GM18526 (cell line): ENCODE data around the gene MOGAT3.

Experiments used
- POLR2A ChIP-seq: IDR thresholded peaks from 3 replicates; pipeline ENCODE4 v1.6.1; 2011; ENCODE audit not compliant: insufficient read length; ENCODE audit errors: extremely low read depth

The MOGAT3 gene

GRCh38 chr7:101217388-101218235, 16.8 kb upstream of the MOGAT3 start, which contains the start of the genes PLOD3 and ZNHIT1:
Gene PLOD3 (minus strand): TSS chr7:101217581. CDS start chr7:101217274, 307 bp downstream.
Gene ZNHIT1 (plus strand): TSS chr7:101218165. CDS start chr7:101218196, 31 bp downstream.
- peak; percentile 44 for TF ChIP-seq POLR2A

DNA sequence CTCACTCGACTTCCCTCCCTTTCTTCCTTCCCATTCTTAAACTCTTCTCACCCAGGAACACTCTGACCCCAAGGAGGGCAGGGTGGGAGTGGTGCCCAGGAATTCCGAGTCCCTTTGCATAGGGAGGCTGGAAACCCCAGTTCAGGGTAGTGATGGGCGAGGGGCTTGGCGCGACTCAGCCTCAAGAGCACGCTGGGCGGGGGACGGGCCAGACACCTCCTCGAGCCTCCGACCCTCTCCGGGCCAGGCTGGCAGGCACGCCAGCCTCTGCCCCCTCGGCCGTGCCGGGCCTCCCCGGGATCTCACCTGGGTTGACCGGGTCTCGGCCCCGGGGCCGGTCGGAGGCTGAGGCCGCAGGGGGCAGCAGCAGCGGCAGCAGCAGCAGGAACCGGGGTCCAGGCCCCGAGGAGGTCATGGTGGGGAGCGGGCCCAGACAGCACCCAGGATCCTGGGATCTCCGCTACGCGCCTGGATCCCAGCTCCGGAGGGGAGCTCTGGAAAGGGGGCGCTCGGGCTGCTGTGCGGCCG, 16.1 kb upstream of the MOGAT3 start:
- TF ChIP-seq POLR2A, result no peak

DNA sequence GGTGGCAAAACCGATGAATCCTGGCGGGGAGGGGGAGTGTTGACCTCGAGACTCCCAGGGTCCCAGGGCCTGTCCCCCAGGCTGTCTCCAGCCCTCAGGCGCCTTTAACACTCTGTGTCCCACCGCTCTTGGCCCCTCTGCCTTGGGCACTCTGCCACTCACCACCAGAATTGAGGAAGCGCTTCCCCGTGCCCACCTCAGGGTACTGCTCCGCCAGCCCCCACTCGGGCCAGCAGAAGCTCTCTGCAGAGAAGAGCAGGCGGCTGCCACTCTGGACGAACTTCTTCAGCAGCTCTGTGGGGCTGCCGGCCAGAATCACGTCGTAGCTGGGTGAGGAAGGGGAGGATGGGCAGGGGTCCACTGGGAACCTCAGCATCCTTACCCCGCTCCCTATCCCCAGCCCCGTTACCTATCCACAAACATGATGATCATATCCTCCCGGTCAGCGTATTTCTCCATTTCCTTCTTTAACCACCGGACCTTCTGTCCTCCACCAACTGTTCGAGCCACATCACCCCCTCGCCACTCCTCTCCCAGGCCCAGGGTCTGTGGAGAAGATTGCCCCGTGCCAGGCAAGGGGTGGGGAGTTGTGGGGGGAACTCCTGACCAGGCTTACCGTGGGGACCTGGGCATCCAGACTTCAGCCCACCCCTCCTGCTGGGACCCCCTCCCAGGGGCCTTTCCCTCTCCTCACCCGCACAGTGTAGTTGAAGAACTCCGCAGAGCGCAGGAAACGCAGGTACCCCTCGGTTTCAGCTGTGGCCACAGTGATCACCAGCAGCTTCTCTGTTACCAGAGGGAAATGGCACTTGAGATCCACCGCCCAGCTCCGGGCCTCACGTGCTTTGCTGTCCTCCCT, 15.4 kb upstream of the MOGAT3 start:
- no peak for TF ChIP-seq POLR2A

DNA sequence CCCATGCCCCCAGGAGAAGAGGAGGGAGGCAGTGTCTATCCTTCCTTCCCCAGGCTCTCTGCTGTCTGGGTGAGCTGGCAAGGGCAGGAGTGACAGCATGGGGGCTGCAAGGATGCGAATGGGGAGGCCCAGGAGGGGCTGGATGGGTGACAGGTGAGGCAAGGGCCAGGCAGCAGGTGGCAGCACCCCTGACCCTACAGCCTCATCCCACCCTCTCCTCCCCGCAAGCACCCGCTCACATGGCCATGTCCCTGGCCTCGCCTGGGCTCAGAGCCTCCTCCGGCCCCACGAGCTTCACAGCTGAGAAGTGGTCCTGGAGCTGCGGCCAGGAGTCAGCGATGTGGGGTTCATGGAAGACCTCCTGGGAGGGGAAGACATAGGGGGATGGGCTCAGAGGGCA, 11.2 kb upstream of the MOGAT3 start:
- TF ChIP-seq POLR2A, result no peak

DNA sequence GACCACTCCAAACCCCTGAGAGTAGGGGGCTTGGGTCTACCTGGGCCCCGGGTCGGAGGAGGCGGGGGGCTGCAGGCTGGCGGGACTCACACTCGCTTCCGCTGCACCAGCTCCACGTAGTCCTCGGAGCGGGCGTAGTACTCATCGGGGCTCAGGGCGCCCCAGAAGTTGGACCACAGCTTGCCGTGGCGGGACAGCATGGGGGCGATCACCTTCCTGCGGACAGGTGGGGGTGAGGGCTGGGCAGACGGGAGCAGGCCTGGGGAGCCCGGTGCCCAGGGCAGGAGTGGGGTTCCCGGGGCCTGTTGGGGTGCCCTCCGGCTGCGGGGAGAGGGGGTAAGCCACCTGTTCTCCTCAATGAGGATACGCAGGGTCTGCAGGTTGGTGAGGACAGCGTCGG, 10.7 kb upstream of the MOGAT3 start:
- TF ChIP-seq POLR2A, result no peak

GRCh38 chr7:101210143-101210542, 9.3 kb upstream of the MOGAT3 start:
- no peak for TF ChIP-seq POLR2A

GRCh38 chr7:101208794-101209193, 8.0 kb upstream of the MOGAT3 start:
- no peak for TF ChIP-seq POLR2A

DNA sequence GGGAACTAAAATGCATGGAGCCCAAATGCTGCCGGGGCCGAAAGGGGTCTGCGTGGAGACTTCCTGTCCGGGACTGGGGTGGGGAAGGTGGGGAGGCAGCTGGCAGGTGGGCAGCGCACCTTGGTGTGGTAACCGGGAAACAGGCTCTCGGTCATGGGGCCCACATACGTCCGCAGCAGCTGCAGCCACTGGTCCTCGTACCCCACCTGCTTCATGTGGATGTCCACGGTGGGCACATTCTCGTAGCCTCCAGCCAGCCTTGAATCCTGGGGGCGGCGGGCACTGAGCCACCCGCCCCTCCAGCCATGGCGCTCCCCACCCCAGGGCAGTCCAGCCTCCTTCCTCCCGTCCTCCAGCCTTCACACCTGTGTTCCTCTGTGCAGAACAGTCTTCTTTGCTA, 6.6 kb upstream of the MOGAT3 start:
- no peak for TF ChIP-seq POLR2A

- no peak for TF ChIP-seq POLR2A
Measured at GRCh38 chr7:101206665-101207042, 5.8 kb upstream of the MOGAT3 start.

DNA sequence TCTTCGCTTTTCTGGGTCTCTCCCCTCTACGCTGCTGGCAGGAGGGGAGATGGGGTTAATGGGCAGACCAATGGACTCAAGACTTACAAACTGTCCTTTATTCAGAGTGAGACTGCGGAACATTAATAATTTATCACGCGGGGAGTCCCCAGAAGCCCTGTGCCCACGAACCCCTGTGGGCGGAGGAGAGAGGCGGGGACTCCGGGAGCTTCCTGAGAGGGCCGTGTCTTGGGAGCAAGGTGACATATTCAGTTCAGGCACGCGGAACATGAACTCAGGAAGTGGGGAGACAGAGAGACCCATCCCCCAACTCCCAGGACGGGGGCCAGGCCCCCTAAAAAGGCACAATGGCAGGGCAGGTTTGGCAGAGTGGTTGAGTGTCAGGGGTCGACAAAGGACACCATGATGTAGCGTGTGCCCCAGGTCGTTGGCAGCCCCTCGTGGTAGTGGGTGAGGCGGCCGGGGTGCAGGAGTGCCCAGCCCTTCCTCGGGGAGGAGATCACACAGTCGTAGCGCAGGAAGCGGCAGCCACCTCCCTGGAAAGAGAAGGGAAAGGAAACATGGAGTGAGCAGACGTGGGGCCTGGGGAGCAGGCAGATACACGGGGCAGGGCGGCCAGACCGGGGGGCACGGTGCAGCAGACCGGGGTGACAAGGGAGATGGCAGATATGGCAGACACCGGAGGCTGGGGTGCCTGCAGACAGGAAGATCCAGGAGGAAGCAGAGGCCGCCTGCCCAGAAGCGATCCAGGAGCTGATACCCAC, 5.2 kb upstream of the MOGAT3 start:
- TF ChIP-seq POLR2A, result no peak

GRCh38 chr7:101202603-101202918, 1.7 kb upstream of the MOGAT3 start:
- no peak for TF ChIP-seq POLR2A

- TF ChIP-seq POLR2A, result no peak
Measured at GRCh38 chr7:101201695-101202602, 1.1 kb upstream of the MOGAT3 start.

GRCh38 chr7:101200504-101200861, 353 bp downstream of the MOGAT3 start:
- TF ChIP-seq POLR2A, result no peak

DNA sequence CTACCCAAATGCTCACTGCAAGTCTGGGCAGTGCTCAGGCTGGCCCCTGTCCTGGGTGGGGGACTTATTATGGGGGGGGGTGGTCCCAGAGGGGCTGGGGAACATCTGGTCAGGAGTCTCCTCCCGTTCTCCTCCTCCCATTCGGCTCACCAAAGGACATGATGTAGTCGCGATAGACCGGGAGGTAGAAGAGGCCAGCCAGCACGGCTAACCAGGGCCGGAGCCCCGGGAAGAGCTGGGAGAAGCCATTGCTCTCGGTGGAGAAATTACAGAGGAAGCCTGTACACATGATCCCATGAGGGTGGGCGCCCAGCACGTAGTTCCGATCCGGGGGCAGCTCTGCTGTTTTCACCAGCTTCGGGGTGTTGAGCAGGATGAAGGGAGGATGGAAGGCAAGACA, 2.4 kb downstream of the MOGAT3 start:
- TF ChIP-seq POLR2A, result no peak

DNA sequence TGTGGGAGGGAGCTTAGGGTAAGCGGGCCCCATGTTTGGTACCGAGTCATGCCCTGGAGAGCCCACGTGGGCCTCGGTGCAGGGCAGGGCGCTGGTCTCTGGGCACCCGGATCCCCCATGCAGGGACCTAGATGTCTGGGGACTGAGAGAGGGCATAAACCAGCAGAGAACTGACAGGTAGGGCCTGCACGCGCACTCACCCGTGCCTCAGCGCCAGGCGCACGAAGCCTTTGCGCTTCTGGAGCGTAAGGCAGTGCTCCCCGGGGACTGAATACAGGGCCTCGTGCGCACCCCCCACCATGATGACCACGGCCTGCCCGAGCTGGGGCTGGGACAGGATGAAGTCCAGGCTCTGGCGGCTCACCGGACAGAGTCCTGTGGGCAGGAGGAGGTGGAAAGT, 2.8 kb downstream of the MOGAT3 start:
- no peak for TF ChIP-seq POLR2A

GRCh38 chr7:101195884-101196283, 5.0 kb downstream of the MOGAT3 start:
- no peak for TF ChIP-seq POLR2A
